Heart left ventricle (tissue), 16 donors: ENCODE measurements around the gene STARD13. TPM values are rescaled to one million over a fixed set of nuclear protein-coding genes. Genes with fewer than 3 reads are reported as not detected.

ENCODE experiments used
- ATAC-seq, 4 donors: fragments of 200-7000 bp; cut with Tn5 transposase; one replicate each; pipeline ENCODE4 v1.9.1; 2020 to 2022; ENCODE audit warnings: moderate library complexity in 4 of 4, mild to moderate bottlenecking in 3 of 4, moderate number of reproducible peaks in 1 of 4
- DNase-seq, 5 donors: peaks; one replicate each; pipeline ENCODE4 v3.0.0-alpha.2; 2020
- H3K27ac ChIP-seq, 12 donors: fragments of 200-600 bp; sonication (generic) in 4 of 12; one replicate each; pipeline versions ENCODE4 v1.5.0 to v1.8.0; 2016 to 2022; ENCODE audit warnings: mild to moderate bottlenecking in 2 of 12
- H3K27me3 ChIP-seq, 9 donors: fragments of 200-600 bp; sonication (generic) in 2 of 9; one replicate each; pipeline versions ENCODE4 v1.5.1 to v1.8.0; 2016 to 2022; ENCODE audit warnings: mild to moderate bottlenecking in 3 of 9
- H3K36me3 ChIP-seq, 9 donors: fragments of 200-600 bp; sonication (generic) in 2 of 9; one replicate each; pipeline versions ENCODE4 v1.5.0 to v1.8.0; 2018 to 2022; ENCODE audit warnings: mild to moderate bottlenecking in 2 of 9
- H3K4me1 ChIP-seq, 12 donors: fragments of 200-600 bp; sonication (generic) in 4 of 12; one replicate each; pipeline versions ENCODE4 v1.5.0 to v1.8.0; 2016 to 2022; ENCODE audit warnings: mild to moderate bottlenecking in 3 of 12
- H3K4me3 ChIP-seq, 12 donors: fragments of 200-600 bp; sonication (generic) in 4 of 12; one replicate each; pipeline versions ENCODE4 v1.5.0 to v1.8.0; 2017 to 2022; ENCODE audit warnings: mild to moderate bottlenecking in 9 of 12, moderate library complexity in 4 of 12
- H3K9me3 ChIP-seq, 12 donors: fragments of 200-600 bp; sonication (generic) in 4 of 12; one replicate each; pipeline versions ENCODE4 v1.5.0 to v1.8.0; 2016 to 2022; ENCODE audit warnings: mild to moderate bottlenecking in 1 of 12
- CTCF ChIP-seq, 12 donors: fragments of 200-600 bp; sonication (generic) in 4 of 12; IDR thresholded peaks; one replicate each; pipeline versions ENCODE4 v1.5.0 to v1.8.0; 2018 to 2022; ENCODE audit warnings: antibody characterized with exemption in 12 of 12, mild to moderate bottlenecking in 5 of 12
- POLR2A ChIP-seq, 2 donors: fragments of 450-650 bp; IDR thresholded peaks; one replicate each; pipeline ENCODE4 v1.6.1; 2017; ENCODE audit warnings: antibody characterized with exemption in 2 of 2, mild to moderate bottlenecking in 2 of 2, moderate library complexity in 2 of 2
- WGBS, 4 donors: extraction: QIAGEN DNeasy Blood & Tissue Kit in 2 of 4; methylation state at CpG; one replicate each; pipeline versions ENCODE4 v1.1.5 to v1.1.7; 2013 to 2018; 5-methylcytosine and 5-hydroxymethylcytosine counted together
- intact Hi-C, 10 donors: fragments of 100-400 bp; cut with DNase I; formaldehyde crosslinking; loops; one replicate each; pipeline versions ENCODE4 v1.11.1 to v1.14.2; 2022
- polyA plus RNA-seq, 2 donors: library from polyadenylated mRNA; stranded (reverse); fragments of 200-250 nt; gene quantifications; one replicate each; pipeline ENCODE4 v1.2.3, GENCODE V29; 2013
- total RNA-seq, 9 donors: library from RNA; depleted of rRNA in 2 of 9; stranded (reverse); fragments of >200 nt in 2 of 9; fragmentation: NEBNext Ultra II Directional in 3 of 9; extraction: Animal tissue kit (Norgen Biotek cat#: 25700) in 3 of 9; gene quantifications; one replicate each; pipeline versions ENCODE4 v1.1.0 to v1.2.4, GENCODE V29; 2016 to 2023
- donor health status: ischemic (EF 13 %, LVEDD 7.1; RV severe dilation, severe dysfunction).
- donor health status: healthy with polysubstance abuse.
- donor health status: DM: no; HTN: yes; CAD: no.
- donor health status: DM: no; HTN: no; CAD: no.
- donor health status: ischemic (EF 25% LVEDD 6.9; RV normal size, moderate dysfunction).
- donor health status: ischemic (EF 25% LVEDD 5.7; RV mildly dilated, moderate dysfunction).
- donor health status: healthy.
- donor health status: DM: yes; HTN: yes; CAD: no.
- donor health status: ischemic (EF 35%, LVEDD 5.7; RV mildly dilated, moderate dysfunction).
- donor health status: nonischemic (EF 11% LVEDD 7.7; RV severe dilation, severe dysfunction).
- donor health status: DM: yes; HTN: yes; CAD: no.
- donor health status: PGD.
- donor health status: ischemic (EF 29% LVEDD 5.4; RV normal size, mild dysfunction).
- donor health status: nonischemic (EF 23%, LVEDD 6.1; RV moderate dilation, normal function).

Gene STARD13
- total and polyA plus RNA-seq, 11 donors: 9.3 to 39.2 (median 28.3) TPM

DNA sequence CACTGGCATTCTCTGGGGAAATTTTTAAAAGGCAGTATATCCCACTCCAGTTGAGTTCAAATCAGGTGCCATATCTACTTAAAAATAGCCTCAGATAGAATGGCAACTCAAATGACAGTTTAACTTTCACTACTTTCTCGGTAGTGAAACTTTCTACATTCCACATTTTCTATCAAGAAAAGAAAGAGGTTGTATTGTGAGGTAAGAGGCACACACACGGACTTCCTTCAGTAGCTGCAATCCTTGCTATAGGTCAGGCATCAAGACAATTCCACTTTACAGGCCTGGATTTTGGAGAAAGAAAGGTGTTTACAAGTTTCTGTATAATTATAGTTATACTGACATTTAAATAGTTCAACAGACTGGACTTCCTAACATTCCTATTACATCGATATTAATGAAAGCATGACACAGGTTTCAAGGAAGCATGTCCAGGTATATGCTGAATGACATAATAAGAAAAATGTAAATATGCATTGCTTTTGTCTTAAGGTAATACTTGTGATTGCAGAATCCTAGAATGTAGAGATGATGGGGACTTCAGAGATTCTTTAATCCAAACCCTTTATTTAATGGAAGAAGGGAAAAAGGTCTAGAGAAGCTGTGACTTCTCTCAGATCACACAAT lies 5.2 kb downstream of the STARD13 start:
- Histone ChIP-seq H3K27ac (peak overlapping the region; percentile 2 to 91 (median 62)), H3K4me1 (peaks cover 15 to 90% (median 71%) of the 10 kb centered on the region in 12 donors), H3K4me3 (no peak overlapping the region), H3K36me3 (peaks cover 0 to 4% (median 0%) of the 10 kb centered on the region in 9 donors), H3K9me3 (no peaks in the 10 kb centered on the region), H3K27me3 (no peaks in the 10 kb centered on the region)
- ATAC-seq: no peak
- DNase-seq: no peak
- no peak for TF ChIP-seq POLR2A (IDR thresholded peaks at IDR 0.05)
- no peak for TF ChIP-seq CTCF (IDR thresholded peaks at IDR 0.05)
- intact Hi-C loops: loop anchor here in 6 of 10 donors (5.0 to 10.0 kb wide), 6 partner anchors 43 to 444 kb away; no protein-coding TSS in a partner anchor
- 44 to 68% (median 64%) methylated on average over 3 of the region's 3 CpGs for WGBS, 4 donors

DNA sequence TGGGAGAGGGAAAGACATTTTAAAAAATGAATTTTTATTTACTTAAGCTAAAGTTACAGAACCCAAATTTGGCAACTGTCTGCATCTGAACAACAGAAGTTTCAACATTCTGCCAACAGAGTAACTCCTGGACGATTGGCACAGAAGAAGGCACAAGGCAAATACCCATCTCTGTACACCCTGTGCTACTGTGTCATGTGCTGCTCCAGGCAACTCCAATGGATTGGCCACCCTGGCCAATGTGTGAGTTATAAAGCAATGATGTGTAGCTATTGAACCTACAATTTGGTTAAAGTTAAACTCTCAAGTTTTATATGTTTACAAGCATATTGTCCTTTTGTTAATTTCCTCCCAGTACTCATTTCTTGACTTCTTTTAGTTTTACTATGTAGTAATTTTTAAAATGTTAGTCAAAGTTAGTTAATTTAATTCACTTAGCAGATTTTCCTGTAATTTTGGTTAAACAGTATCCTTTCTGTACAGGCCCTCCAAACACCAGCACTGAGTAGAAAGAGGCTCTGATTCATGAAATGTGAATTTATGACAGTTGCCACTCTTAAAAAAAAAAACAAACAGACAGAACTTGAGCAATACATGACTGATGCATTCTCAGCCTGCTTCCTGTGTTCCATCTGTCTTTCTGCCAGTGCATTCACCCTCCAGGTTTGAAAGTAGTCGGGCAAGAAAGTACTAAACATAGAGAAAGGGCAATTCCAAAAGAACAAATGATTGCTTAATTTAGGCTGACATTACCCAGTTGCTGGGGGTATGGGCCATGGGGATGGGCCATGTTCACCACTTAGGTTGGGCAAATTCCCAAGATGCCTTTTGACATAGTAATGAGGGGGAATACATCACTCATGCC lies 5.9 kb downstream of the STARD13 start:
- DNase-seq: peak in 1 of 5 donors; percentile 44
- ATAC-seq: peak; percentile 59 to 88 (median 66)
- H3K27me3 ChIP-seq: no peaks in the 10 kb centered on the region
- H3K4me1 ChIP-seq: peaks cover 15 to 91% (median 76%) of the 10 kb centered on the region in 12 donors
- H3K36me3 ChIP-seq: peaks cover 0 to 7% (median 0%) of the 10 kb centered on the region in 9 donors
- peak overlapping the region; percentile 2 to 91 (median 62) for H3K27ac ChIP-seq
- no peak overlapping the region for H3K4me3 ChIP-seq
- H3K9me3 ChIP-seq: no peaks in the 10 kb centered on the region
- TF ChIP-seq POLR2A (IDR thresholded peaks at IDR 0.05): no peak
- no peak for TF ChIP-seq CTCF (IDR thresholded peaks at IDR 0.05)
- WGBS, 4 donors: 5 to 32% (median 20%) methylated on average over 2 of the region's 2 CpGs
- intact Hi-C loops: loop anchor here in 6 of 10 donors (5.0 to 10.0 kb wide), 6 partner anchors 42 to 445 kb away; no protein-coding TSS in a partner anchor

GRCh38 chr13:33278913-33279312 lies 6.6 kb downstream of the STARD13 start:
- H3K9me3 ChIP-seq: no peaks in the 10 kb centered on the region
- peaks cover 0 to 7% (median 0%) of the 10 kb centered on the region in 9 donors for H3K36me3 ChIP-seq
- no peak overlapping the region for H3K4me3 ChIP-seq
- TF ChIP-seq POLR2A (IDR thresholded peaks at IDR 0.05) (no peak), CTCF (IDR thresholded peaks at IDR 0.05) (no peak)
- DNase-seq (no peak), ATAC-seq (no peak)
- H3K27me3 ChIP-seq: no peaks in the 10 kb centered on the region
- intact Hi-C loops: no loop called here
- WGBS, 4 donors: 0 to 2% (median 1%) methylated on average over 1 of the region's 1 CpG
- peak overlapping the region in 11 of 12 donors; percentile 15 to 91 (median 69) for H3K27ac ChIP-seq
- peaks cover 15 to 97% (median 78%) of the 10 kb centered on the region in 12 donors for H3K4me1 ChIP-seq

GRCh38 chr13:33277946-33278345 lies 7.6 kb downstream of the STARD13 start:
- Histone ChIP-seq H3K27ac (peak overlapping the region; percentile 18 to 91 (median 70)), H3K4me1 (peaks cover 15 to 97% (median 71%) of the 10 kb centered on the region in 12 donors), H3K9me3 (no peaks in the 10 kb centered on the region), H3K4me3 (no peak overlapping the region), H3K27me3 (no peaks in the 10 kb centered on the region), H3K36me3 (peaks cover 0 to 7% (median 0%) of the 10 kb centered on the region in 9 donors)
- TF ChIP-seq CTCF (IDR thresholded peaks at IDR 0.05): no peak
- ATAC-seq: peak in 2 of 4 donors; percentile 53 to 63
- no peak for DNase-seq
- intact Hi-C loops: loop anchor here in 1 of 10 donors (2.0 kb wide), 1 partner anchor 41 kb away; no protein-coding TSS in a partner anchor
- 62 to 76% (median 70%) methylated on average over 1 of the region's 1 CpG for WGBS, 4 donors
